OCI-M1 (cell line): ENCODE data around the gene BMPR1B.
"Not testable (repeated sequence)": the region's sequence is repeated elsewhere in the genome, so short reads cannot be mapped to it uniquely, and the experiment has no call there.

Source experiments
- DNase-seq: peaks from one replicate; lab custom pipeline; 2025; lab: John Stamatoyannopoulos, UW

The BMPR1B gene

DNA sequence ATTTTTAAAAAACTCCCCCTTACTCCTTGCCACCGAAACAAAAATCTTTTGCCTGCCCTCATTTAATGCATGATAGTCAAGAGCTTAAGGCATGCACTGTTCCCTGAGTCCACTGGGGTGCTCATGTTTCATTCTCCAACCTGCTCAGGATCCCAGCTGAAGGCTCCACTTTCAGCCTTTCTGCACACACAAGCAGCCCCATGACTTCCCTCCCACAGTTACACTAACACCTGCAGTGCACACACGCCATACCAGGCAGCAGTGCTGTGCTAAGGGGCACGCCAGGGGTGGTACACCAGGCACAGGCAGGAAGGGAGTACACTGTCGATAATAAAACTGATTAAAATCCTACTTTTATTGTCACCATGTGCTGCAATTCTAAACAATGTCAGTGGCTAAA lies 385.2 kb downstream of the BMPR1B start:
- DNase-seq, result peak; percentile 8

DNA sequence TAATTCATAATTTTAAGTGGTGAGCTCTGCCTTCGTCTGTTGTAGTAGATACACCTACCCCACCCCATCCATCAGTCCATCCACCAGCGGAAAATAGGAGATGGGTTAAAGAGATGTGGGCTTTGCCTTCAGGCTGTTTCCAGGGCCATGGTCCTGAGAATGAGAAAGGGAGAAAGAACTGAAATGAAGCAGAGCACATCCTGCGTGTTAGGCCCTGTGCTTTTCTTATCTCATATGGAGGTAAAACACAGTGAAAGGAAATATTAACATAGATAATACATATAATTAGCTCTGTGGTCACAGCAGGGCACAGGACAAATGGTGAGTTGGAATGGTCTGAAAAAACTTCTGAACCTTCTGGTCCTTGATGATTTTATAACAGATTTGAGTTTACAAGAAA lies 393.5 kb downstream of the BMPR1B start:
- DNase-seq, result no peak

DNA sequence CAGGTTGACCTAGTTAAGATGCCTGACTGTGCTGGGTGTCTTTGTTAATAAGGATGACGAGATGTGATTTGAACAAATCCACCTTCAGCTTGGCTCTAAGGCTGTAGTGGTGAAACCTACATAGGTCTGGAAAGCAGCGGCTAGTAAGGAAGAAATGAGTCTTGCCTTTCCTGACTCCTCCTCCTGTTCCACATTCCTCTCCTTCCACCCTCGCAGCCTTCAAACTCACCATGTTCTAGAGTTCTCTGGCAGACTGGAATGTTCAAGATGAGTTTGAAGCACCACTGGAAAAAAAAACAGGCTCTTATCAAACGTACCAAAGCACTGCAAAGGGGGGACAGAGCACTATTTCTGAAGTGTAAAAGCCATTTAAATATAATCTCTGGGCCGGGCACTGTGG lies 395.4 kb downstream of the BMPR1B start:
- DNase-seq, result no peak

GRCh38 chr4:95155759-95156451 lies 398.1 kb downstream of the BMPR1B start:
- peak; percentile 81 for DNase-seq

- DNase-seq, result no peak
These were observed 398.7 kb downstream of the BMPR1B start for GRCh38 chr4:95156452-95156765.

- DNase-seq, result no peak
These were observed 399.8 kb downstream of the BMPR1B start for GRCh38 chr4:95157596-95157995.

- DNase-seq, result no peak
These were observed 400.3 kb downstream of the BMPR1B start for GRCh38 chr4:95158045-95158444.

- no peak for DNase-seq
These were observed 400.9 kb downstream of the BMPR1B start for GRCh38 chr4:95158626-95159025.

DNA sequence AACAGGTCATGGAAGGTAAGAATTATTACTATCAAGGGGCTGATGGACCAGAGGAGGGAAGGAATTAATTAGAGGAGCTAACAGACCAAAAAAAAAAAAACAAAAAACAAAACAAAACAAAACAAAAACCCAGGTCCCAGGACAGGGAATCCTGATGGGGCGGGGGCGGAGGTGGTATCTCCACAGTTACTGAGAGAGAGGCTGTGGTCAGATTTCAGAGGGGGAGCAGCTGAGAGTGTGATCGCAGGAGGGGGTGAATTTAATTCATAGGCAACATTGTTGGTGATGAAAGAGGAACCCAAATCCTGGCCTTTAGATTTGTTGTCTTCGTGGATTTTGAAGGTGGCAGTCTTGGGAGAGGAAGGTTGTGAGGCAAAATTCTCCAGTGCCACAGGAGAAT lies 401.6 kb downstream of the BMPR1B start:
- no peak for DNase-seq

- no peak for DNase-seq
These were observed 404.2 kb downstream of the BMPR1B start for GRCh38 chr4:95161781-95162469.

GRCh38 chr4:95162867-95163266 lies 405.1 kb downstream of the BMPR1B start:
- DNase-seq, result no peak

DNA sequence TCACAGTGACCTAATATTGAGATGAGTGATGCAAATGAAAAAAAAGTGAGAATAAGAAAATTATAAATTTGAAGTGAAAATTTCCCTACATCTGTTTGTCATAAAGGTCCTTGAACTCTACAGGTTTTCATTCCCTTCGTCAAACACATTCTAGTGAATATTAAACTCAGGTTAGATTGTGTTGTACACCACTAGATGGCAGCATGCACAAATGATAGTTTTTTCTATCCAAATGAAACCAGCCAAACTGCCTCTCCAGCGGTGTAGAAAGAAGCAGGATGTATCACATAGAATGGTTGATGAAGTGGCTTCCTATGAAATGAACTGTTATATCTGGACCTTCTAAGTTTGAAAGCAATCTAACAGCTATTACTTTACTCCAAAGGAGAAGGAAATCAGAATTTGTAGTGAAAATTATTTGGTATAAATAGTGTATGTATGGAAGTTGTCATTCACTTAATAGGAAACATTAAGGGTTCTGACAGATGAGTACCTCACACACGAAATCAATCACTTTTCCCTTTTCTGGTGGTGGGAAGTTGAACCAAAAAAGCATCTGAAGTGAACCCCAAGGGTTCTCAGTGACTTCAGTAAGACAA lies 408.3 kb downstream of the BMPR1B start:
- DNase-seq, result peak; percentile 83

GRCh38 chr4:95167805-95168204 lies 410.1 kb downstream of the BMPR1B start:
- DNase-seq, result peak; percentile 58

DNA sequence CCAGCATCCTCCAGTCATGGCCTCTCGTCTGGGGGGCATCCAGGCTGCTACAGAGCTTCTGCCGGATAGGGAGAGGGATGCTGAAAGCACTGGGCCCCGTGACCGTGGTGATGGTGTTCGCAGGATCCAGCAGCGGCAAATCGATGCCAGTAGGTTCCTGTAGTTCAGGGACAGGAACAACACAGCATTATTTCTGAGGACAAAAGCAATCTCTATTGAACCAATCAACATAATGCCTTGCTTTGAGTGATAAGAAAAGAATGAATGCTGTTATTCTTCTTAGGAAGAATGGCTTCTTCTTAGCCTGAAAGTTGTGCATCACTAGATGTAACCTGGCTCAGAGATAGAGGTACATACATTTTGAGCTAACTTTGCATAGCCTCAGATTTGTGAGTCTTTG lies 412.4 kb downstream of the BMPR1B start:
- DNase-seq, result no peak

GRCh38 chr4:95171377-95171776 lies 413.6 kb downstream of the BMPR1B start:
- DNase-seq, result not testable (repeated sequence)

- DNase-seq, result no peak
These were observed 421.2 kb downstream of the BMPR1B start for GRCh38 chr4:95178938-95179337.

DNA sequence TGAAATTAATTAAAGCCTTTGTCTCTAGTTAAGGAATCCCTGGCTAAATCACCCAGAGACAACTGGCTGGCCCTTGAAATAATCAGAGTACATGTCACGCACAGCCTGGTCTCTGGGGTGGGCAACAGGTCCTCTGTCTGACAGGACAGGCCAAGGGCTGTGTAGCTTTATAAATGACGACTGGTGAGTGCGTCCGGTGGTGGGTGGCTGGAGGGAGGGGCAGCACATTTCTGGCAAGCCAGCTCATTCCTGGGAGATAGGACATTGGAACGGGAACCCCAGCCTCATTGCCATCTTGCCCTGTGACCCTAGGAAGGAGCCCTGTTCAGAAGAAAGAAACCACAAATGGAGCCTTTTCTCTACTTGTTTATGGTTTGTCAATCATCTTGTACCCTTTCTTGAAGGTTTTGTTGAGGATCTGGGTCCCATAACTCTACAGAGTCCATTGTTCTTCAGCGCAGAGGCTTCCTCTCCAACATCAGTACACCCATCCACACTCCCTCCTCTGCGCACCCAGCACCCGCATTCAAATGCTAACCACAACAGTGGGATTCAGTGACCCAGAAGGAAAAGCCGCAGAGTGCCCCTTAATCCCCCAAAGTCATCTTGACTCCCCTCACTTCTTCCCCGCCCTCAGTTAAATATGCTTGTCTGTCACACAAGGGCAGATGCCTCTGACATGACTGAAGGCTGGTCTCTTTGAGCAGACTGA lies 422.9 kb downstream of the BMPR1B start:
- DNase-seq, result no peak

- no peak for DNase-seq
These were observed 423.7 kb downstream of the BMPR1B start for GRCh38 chr4:95181243-95181995.

DNA sequence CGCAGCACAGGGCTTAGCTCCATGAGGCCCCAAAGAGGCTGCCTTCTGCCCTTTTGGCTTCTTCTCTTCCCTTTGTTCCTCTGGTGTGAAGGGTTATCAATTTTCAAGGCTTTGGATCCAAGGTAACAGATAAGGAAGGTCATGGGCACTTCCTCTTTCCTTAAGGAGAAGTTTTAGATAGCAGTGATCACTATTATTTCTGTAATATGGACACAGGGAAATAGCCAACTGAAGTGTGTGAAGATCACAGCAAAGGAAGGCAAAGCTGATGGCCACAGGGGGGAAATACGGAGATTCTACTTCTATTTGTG lies 424.2 kb downstream of the BMPR1B start:
- DNase-seq, result peak; percentile 30

GRCh38 chr4:95183656-95184408 lies 426.1 kb downstream of the BMPR1B start:
- no peak for DNase-seq

DNA sequence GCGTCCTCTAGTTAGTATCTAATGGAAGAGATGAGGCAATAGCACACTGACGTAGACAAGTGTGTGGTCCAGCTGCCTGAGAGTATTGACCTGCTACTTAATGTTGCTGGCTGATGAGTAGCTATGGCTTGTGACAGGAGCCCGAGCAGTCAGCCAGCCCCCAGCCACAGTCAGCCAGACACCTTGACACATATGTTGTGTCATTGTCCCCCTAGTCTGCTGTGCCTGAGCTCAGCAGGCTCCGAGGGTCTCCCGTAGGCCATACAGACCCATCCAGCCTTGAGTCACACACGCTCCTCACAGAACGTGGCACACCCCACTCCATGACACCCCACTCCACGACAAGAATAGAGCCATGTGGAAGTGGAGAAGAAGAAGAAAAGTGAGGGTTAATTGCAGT lies 428.9 kb downstream of the BMPR1B start:
- DNase-seq, result no peak
